ENCODE measurements around the gene PCSK6.

DNA sequence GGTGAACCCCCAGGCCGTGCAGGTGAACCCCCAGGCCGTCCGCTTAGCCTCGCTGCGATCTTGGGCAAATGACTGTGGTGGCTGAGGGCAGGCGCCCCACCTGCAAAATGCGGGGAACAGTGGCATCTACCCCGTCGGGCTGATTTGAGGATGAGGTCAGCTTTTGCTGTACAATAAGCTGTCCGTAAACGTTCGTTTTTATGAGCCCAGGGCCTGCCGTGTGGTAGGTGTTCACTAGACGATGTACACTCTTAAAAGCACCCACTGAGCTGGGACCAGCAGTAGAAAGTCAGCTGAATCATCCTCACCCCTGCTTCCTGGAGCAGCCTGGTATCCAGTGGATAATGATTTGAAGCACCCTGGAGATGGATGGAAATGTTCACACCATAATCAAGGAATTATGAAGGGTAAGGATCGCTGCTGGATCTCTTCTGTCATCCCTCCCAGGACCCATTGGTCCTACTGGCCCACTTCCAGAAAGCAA is 943 bp upstream of the PCSK6 start:
- TF ChIP-seq, protein P1, sequence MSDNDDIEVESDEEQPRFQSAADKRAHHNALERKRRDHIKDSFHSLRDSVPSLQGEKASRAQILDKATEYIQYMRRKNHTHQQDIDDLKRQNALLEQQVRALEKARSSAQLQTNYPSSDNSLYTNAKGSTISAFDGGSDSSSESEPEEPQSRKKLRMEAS (IDR thresholded peaks at IDR 0.05): no peak
- TF ChIP-seq TAF1 (IDR thresholded peaks at IDR 0.05; ENCODE audit: low read depth) (no peak), EGR1 (IDR thresholded peaks at IDR 0.05) (no peak), EP300 (IDR thresholded peaks at IDR 0.05; ENCODE audit: borderline replicate concordance) (no peak), TCF12 (IDR thresholded peaks at IDR 0.05; ENCODE audit: low read depth) (no peak), CEBPB (IDR thresholded peaks at IDR 0.05) (no peak), FOXM1 (IDR thresholded peaks at IDR 0.05; ENCODE audit: borderline replicate concordance, low read depth) (no peak)
- TF ChIP-seq, protein P2, sequence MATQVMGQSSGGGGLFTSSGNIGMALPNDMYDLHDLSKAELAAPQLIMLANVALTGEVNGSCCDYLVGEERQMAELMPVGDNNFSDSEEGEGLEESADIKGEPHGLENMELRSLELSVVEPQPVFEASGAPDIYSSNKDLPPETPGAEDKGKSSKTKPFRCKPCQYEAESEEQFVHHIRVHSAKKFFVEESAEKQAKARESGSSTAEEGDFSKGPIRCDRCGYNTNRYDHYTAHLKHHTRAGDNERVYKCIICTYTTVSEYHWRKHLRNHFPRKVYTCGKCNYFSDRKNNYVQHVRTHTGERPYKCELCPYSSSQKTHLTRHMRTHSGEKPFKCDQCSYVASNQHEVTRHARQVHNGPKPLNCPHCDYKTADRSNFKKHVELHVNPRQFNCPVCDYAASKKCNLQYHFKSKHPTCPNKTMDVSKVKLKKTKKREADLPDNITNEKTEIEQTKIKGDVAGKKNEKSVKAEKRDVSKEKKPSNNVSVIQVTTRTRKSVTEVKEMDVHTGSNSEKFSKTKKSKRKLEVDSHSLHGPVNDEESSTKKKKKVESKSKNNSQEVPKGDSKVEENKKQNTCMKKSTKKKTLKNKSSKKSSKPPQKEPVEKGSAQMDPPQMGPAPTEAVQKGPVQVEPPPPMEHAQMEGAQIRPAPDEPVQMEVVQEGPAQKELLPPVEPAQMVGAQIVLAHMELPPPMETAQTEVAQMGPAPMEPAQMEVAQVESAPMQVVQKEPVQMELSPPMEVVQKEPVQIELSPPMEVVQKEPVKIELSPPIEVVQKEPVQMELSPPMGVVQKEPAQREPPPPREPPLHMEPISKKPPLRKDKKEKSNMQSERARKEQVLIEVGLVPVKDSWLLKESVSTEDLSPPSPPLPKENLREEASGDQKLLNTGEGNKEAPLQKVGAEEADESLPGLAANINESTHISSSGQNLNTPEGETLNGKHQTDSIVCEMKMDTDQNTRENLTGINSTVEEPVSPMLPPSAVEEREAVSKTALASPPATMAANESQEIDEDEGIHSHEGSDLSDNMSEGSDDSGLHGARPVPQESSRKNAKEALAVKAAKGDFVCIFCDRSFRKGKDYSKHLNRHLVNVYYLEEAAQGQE (IDR thresholded peaks at IDR 0.05; ENCODE audit: low read depth): no peak

Data from Ishikawa (cell line).